Erythroblast (primary cell): ENCODE results near the gene FAM174C.

Experiments
- GATA1 ChIP-seq: IDR thresholded peaks from 2 replicates; pipeline ENCODE4 v1.6.1; 2011; ENCODE audit warnings: low read depth, mild to moderate bottlenecking, control low read depth, low read length, moderate library complexity
- POLR2A ChIP-seq: IDR thresholded peaks from 2 replicates; pipeline ENCODE4 v1.6.1; 2011; ENCODE audit warnings: mild to moderate bottlenecking, low read length

GRCh38 chr19:1290196-1290702 lies 14.9 kb downstream of the FAM174C start:
- TF ChIP-seq POLR2A (no peak), GATA1 (no peak)
